22Rv1 (cell line): ENCODE results near the gene CEP128.

ENCODE experiments used
- ZFX ChIP-seq: fragments of 450-650 bp; IDR thresholded peaks from 2 replicates; pipeline ENCODE4 v1.6.1; 2017; ENCODE audit warnings: antibody characterized with exemption, borderline replicate concordance
- TF ChIP-seq, protein P1 (sequence below): fragments of 450-650 bp; IDR thresholded peaks from 2 replicates; pipeline ENCODE4 v1.5.1; 2017; ENCODE audit warnings: mild to moderate bottlenecking

DNA sequence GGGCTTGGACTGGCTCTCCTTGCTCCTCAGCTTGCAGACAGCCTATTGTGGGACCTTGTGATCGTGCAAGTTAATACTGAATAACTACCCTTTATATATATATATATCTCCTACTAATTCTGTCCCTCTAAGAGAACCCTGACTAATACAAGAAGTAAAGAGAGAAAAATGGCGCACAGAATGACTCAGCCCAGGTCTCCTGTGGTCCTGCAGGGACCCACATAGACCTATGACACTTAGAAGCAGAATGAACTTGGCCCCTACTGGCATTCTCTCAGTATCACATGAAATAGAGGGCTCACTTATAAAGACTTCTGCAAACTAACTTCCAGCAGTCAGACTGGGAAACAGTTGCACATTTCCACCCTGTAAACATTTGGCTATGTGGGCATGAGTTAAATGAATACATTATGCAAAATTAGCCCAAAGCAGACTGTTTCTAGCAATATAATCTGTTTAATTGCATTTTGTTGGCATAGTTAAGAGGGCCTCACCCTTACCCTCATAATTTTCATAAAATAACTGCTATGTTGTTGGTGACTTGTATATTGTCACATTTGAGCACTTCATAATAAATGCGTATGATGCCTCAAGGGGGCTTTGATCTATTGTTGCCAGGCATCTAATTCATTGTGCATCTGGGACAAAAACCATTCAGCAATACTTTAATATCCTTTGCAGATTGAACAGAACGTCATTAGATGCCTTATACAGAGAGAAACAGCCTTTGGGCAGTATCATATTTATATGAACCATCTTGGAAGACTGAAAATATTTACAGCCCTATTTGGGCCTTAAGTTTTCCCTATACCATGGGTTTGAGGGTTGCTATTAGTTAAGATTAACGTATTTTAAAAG is 380.5 kb downstream of the CEP128 start:
- TF ChIP-seq, protein P1, sequence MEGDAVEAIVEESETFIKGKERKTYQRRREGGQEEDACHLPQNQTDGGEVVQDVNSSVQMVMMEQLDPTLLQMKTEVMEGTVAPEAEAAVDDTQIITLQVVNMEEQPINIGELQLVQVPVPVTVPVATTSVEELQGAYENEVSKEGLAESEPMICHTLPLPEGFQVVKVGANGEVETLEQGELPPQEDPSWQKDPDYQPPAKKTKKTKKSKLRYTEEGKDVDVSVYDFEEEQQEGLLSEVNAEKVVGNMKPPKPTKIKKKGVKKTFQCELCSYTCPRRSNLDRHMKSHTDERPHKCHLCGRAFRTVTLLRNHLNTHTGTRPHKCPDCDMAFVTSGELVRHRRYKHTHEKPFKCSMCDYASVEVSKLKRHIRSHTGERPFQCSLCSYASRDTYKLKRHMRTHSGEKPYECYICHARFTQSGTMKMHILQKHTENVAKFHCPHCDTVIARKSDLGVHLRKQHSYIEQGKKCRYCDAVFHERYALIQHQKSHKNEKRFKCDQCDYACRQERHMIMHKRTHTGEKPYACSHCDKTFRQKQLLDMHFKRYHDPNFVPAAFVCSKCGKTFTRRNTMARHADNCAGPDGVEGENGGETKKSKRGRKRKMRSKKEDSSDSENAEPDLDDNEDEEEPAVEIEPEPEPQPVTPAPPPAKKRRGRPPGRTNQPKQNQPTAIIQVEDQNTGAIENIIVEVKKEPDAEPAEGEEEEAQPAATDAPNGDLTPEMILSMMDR: no peak
- no peak for TF ChIP-seq ZFX
